K562 (cell line): Measurements from ENCODE around the gene TMEM247. TPM values are rescaled to one million over a fixed set of nuclear protein-coding genes. Genes with fewer than 3 reads are reported as not detected.

Source experiments
- ATAC-seq: fragments of 200-7000 bp; cut with Tn5 transposase; 3 replicates; pipeline ENCODE4 v1.9.1; 2020; ENCODE audit warnings: moderate library complexity
- BruUV-seq: library from RNA; stranded (reverse); fragments of 400-500 nt; replicated peaks from 2 replicates; lab custom pipeline; 2021; lab: Mats Ljungman, UMichigan
- CTCF ChIA-PET: fragments of 300-600 bp; formaldehyde crosslinking; extraction: SDS; loops from one replicate; lab custom pipeline; 2021; ENCODE audit warnings: low intra/inter-chr PET ratio; lab: Yijun Ruan, JAX
- POLR2A ChIA-PET: fragments of 300-600, 350-650 bp; sonication (Branson Sonifier 250); formaldehyde crosslinking; extraction: SDS; loops from one replicate; lab custom pipeline; 2021; ENCODE audit warnings: antibody characterized with exemption, inconsistent platforms; lab: Yijun Ruan, JAX
- DNase-seq, 4 experiments: peaks; one replicate each; pipeline versions ENCODE4 v3.0.0 to v3.0.0-alpha.2; 2011 to 2018; ENCODE audit warnings: low spot score in 3 of 4, mixed read lengths in 3 of 4; ENCODE audit errors: extremely low read depth in 1 of 4
- FAIRE-seq: peaks from 2 replicates; lab custom pipeline; 2011; peaks lifted over from hg19 to GRCh38; lab: Jason Lieb, UNC
- H2AFZ ChIP-seq: 2 replicates; pipeline ENCODE4 v1.6.0; 2011; ENCODE audit warnings: low read depth, low read length, control low read depth, inconsistent platforms
- H3K27ac ChIP-seq: fragments of 200-600 bp; 3 replicates; pipeline ENCODE4 v1.8.0; 2011; ENCODE audit warnings: low read depth, mild to moderate bottlenecking, control low read depth, inconsistent platforms, low read length, moderate library complexity, mixed read lengths; ENCODE audit errors: extremely low read depth
- H3K27me3 ChIP-seq, 2 experiments: fragments of 300-600 bp in 1 of 2; 2 replicates in 1 of 2; 3 replicates in 1 of 2; pipeline versions ENCODE4 v1.6.0 to v1.8.0; 2011; ENCODE audit warnings: inconsistent platforms in 2 of 2, low read length in 2 of 2, mild to moderate bottlenecking in 1 of 2, mixed read lengths in 1 of 2, moderate library complexity in 1 of 2; ENCODE audit not compliant: control insufficient read depth in 2 of 2, insufficient read depth in 2 of 2
- H3K36me3 ChIP-seq: fragments of 300-600 bp; 3 replicates; pipeline ENCODE4 v1.8.0; 2011; ENCODE audit warnings: mild to moderate bottlenecking, low read length, inconsistent platforms; ENCODE audit not compliant: control insufficient read depth, insufficient read depth
- H3K4me1 ChIP-seq, 2 experiments: fragments of 200-600 bp in 1 of 2; replicated peaks in 1 of 2; 2 replicates in 1 of 2; 3 replicates in 1 of 2; pipeline versions ENCODE4 v1.5.1 to v1.8.0; 2011; ENCODE audit warnings: inconsistent platforms in 2 of 2, low read length in 2 of 2, mild to moderate bottlenecking in 1 of 2, mixed read lengths in 1 of 2, moderate library complexity in 1 of 2; ENCODE audit not compliant: control insufficient read depth in 2 of 2, insufficient read depth in 2 of 2
- H3K4me2 ChIP-seq: 2 replicates; pipeline ENCODE4 v1.6.1; 2011; ENCODE audit warnings: low read length, control low read depth, inconsistent platforms, mixed read lengths; ENCODE audit not compliant: insufficient read depth
- H3K4me3 ChIP-seq: fragments of 200-600 bp; sonication (generic), shearing (Covaris generic); 2 replicates; pipeline ENCODE4 v1.5.1; 2016; ENCODE audit warnings: control low read depth, inconsistent platforms
- H3K79me2 ChIP-seq: fragments of 200-600 bp; 3 replicates; pipeline ENCODE4 v1.8.0; 2011; ENCODE audit warnings: low read length, inconsistent platforms; ENCODE audit not compliant: control insufficient read depth, insufficient read depth
- H3K9ac ChIP-seq, 2 experiments: 2 replicates each; pipeline versions ENCODE4 v1.6.0 to v1.6.1; 2011; ENCODE audit warnings: low read depth in 2 of 2, low read length in 2 of 2, control low read depth in 1 of 2, inconsistent platforms in 1 of 2, mild to moderate bottlenecking in 1 of 2, mixed read lengths in 1 of 2; ENCODE audit not compliant: insufficient read depth in 1 of 2
- H3K9me1 ChIP-seq: one replicate; pipeline ENCODE4 v1.6.0; 2011; ENCODE audit warnings: inconsistent platforms, mild to moderate bottlenecking, low read length, moderate library complexity; ENCODE audit not compliant: control insufficient read depth, insufficient read depth
- H3K9me3 ChIP-seq: replicated peaks from 2 replicates; pipeline ENCODE4 v1.5.1; 2011; ENCODE audit warnings: low read depth, low read length, inconsistent platforms; ENCODE audit not compliant: control insufficient read depth, insufficient read depth
- H4K20me1 ChIP-seq: replicated peaks from 2 replicates; pipeline ENCODE4 v1.6.1; 2011; ENCODE audit warnings: low read length, inconsistent platforms, mixed read lengths; ENCODE audit not compliant: control insufficient read depth, insufficient read depth
- CCNT2 ChIP-seq: IDR thresholded peaks from 2 replicates; pipeline ENCODE4 v1.6.1; 2011; ENCODE audit warnings: borderline replicate concordance, low read depth, mild to moderate bottlenecking, moderate library complexity, mixed read lengths, low read length; ENCODE audit not compliant: insufficient read length; ENCODE audit errors: extremely low read depth
- CEBPG ChIP-seq, 3 experiments: fragments of 200-800 bp in 1 of 3; sonication (Bioruptor generic) in 1 of 3; sonication (generic) in 1 of 3; formaldehyde crosslinking in 1 of 3; IDR thresholded peaks in 2 of 3; conservative IDR thresholded peaks in 1 of 3; 2 replicates each; pipeline versions ENCODE4 v1.6.1 to v1.8.0; 2016 to 2022; ENCODE audit warnings: missing compliant biosample characterization in 2 of 3, missing genetic modification characterization in 2 of 3, mild to moderate bottlenecking in 1 of 3, missing genetic modification reagents in 1 of 3
- EP400 ChIP-seq: fragments of 450-650 bp; IDR thresholded peaks from 2 replicates; pipeline ENCODE4 v1.6.1; 2017; ENCODE audit warnings: antibody characterized with exemption, mild to moderate bottlenecking, moderate library complexity
- ERF ChIP-seq: fragments of 450-650 bp; formaldehyde crosslinking; IDR thresholded peaks from 2 replicates; pipeline ENCODE4 v1.4.0; 2020; ENCODE audit warnings: mild to moderate bottlenecking, mixed read lengths
- NELFE ChIP-seq: IDR thresholded peaks from 2 replicates; pipeline ENCODE4 v1.6.1; 2011; ENCODE audit warnings: mild to moderate bottlenecking; ENCODE audit not compliant: insufficient read depth, insufficient read length
- NUFIP1 ChIP-seq: fragments of 450-650 bp; IDR thresholded peaks from 2 replicates; pipeline ENCODE4 v1.6.1; 2018; ENCODE audit not compliant: partially characterized antibody
- PCBP2 ChIP-seq: fragments of 200-400 bp; formaldehyde crosslinking; IDR thresholded peaks from 2 replicates; pipeline ENCODE4 v1.6.1; 2018; ENCODE audit warnings: low read length, low read depth, mild to moderate bottlenecking, moderate library complexity; ENCODE audit not compliant: poor library complexity, severe bottlenecking
- RAD51 ChIP-seq: fragments of 450-650 bp; IDR thresholded peaks from 2 replicates; pipeline ENCODE4 v1.7.1; 2016; ENCODE audit warnings: low read depth, mild to moderate bottlenecking, borderline replicate concordance
- SP1 ChIP-seq: sonication (generic); formaldehyde crosslinking; IDR thresholded peaks from 2 replicates; pipeline ENCODE4 v1.8.1; 2022; ENCODE audit warnings: mild to moderate bottlenecking, missing genetic modification reagents
- ZC3H4 ChIP-seq: sonication (generic); formaldehyde crosslinking; IDR thresholded peaks from 2 replicates; pipeline ENCODE4 v1.9.0; 2021; ENCODE audit warnings: missing genetic modification reagents, borderline replicate concordance
- ZNF3 ChIP-seq: fragments of 250-450 bp; sonication (Bioruptor Pico); IDR thresholded peaks from 2 replicates; pipeline ENCODE4 v1.5.0; 2021; ENCODE audit warnings: mild to moderate bottlenecking, moderate library complexity
- WGBS: fragments of 100-300 bp; shearing (Covaris generic); methylation state at CpG from one replicate; pipeline ENCODE4 v1.1.6; 2016; ENCODE audit warnings: low coverage, mixed read lengths; ENCODE audit not compliant: insufficient coverage; ENCODE audit errors: missing lambda C conversion rate; 5-methylcytosine and 5-hydroxymethylcytosine counted together
- in situ Hi-C: fragments of 300-500 bp; cut with MboI; formaldehyde crosslinking; loops from 4 replicates; pipeline ENCODE4 v1.15.0; 2018; ENCODE audit warnings: inconsistent platforms, mixed read lengths
- intact Hi-C: fragments of 100-400 bp; cut with micrococcal nuclease; formaldehyde crosslinking; loops from 2 replicates; pipeline ENCODE4 v1.14.2; 2022
- polyA plus RNA-seq, 8 experiments: library from polyadenylated mRNA; depleted of rRNA in 4 of 8; stranded (reverse) in 5 of 8; unstranded in 3 of 8; fragments of >200 nt; fragmentation: Nextera tagmentation in 2 of 8; fragmentation: Illumina TruSeq in 1 of 8; extraction: Ambion mirVana in 2 of 8; extraction: Trizol in 1 of 8; gene quantifications; 2 replicates each; pipeline versions ENCODE4 v1.2.1 to v1.2.3, GENCODE V29; 2011 to 2014; ENCODE audit warnings: inconsistent platforms in 1 of 8, missing spikeins in 1 of 8
- total RNA-seq, 7 experiments: library from RNA; depleted of rRNA in 6 of 7; stranded (reverse); fragments of >200 nt in 6 of 7; fragmentation: Illumina TruSeq in 2 of 7; extraction: Trizol in 2 of 7; gene quantifications; 2 replicates each; pipeline versions ENCODE4 v1.2.1 to v1.2.3, GENCODE V29; 2011 to 2021; ENCODE audit warnings: low replicate concordance in 1 of 7

Gene TMEM247
- total and polyA plus RNA-seq, 9 of the 15 experiments (the other 6 are each of a cell fraction or from before 2014, with no cell fraction given), result 0.24 to 4.7 (median 3.1) TPM

DNA sequence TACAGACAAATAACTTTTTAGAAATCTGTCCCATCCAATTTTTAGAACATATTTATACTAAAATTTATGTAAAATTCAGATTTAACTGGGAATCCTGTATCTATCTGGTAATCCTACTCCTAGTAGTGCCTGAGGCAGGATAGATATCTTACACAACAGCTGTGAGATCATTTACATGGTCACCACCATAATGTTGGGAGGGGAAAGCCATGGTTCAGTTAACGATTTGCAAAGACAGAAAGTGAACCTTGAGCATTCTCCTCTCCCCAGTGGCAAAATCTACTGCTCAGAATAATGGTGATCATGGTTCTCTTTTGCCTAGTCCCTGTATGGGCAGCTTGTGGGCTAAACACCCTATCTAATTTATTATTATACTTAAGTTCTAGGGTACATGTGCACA is 7.7 kb upstream of the TMEM247 start:
- ChIA-PET POLR2A (no interaction called here), CTCF (no interaction called here)
- WGBS, result 5% methylated on average over 1 of the region's 1 CpG
- ATAC-seq, result no peak
- Histone ChIP-seq H3K9me3 (no peaks in the 10 kb centered on the region), H3K27ac (no peak overlapping the region), H3K9ac (no peak overlapping the region), H3K4me2 (no peak overlapping the region), H4K20me1 (no peaks in the 10 kb centered on the region), H3K79me2 (no peaks in the 10 kb centered on the region), H2AFZ (no peak overlapping the region), H3K27me3 (no peaks in the 10 kb centered on the region), H3K4me1 (peaks cover 0 to 10% of the 10 kb centered on the region in 2 experiments; a peak in 3 of 5 replicates), H3K36me3 (no peaks in the 10 kb centered on the region), H3K9me1 (no peaks in the 10 kb centered on the region), H3K4me3 (no peak overlapping the region)
- in situ Hi-C loops (no loop called here), intact Hi-C loops (no loop called here)
- DNase-seq, result no peak
- FAIRE-seq, result no peak
- BruUV-seq, result no TSS peak
- TF ChIP-seq ZC3H4 (no peak), CCNT2 (no peak), NUFIP1 (no peak), PCBP2 (no peak), NELFE (no peak), ZNF3 (no peak), SP1 (CRISPR knock-in tag) (no peak), EP400 (no peak), RAD51 (no peak), CEBPG (CRISPR knock-in tag; IDR thresholded peaks at IDR 0.05) (no peak), CEBPG (tag; conservative IDR thresholded peaks at IDR 0.05 in 1 of 2, IDR thresholded peaks at IDR 0.05 in 1 of 2) (no peak), ERF (CRISPR knock-in tag) (no peak)
